GM23338 (cell line): ENCODE data around the gene SLC25A36.

Experiments
- CREB1 ChIP-seq: fragments of 250-450 bp; sonication (Bioruptor Pico); IDR thresholded peaks from 2 replicates; pipeline ENCODE4 v1.5.0; 2020; ENCODE audit warnings: low read depth, mild to moderate bottlenecking, moderate library complexity
- CTCF ChIP-seq, 2 experiments: fragments of 200-600 bp in 1 of 2; sonication (generic) in 1 of 2; conservative IDR thresholded peaks; 2 replicates each; pipeline versions ENCODE4 v1.5.1 to v1.6.1; 2016 to 2017; ENCODE audit warnings: antibody characterized with exemption in 2 of 2, low read depth in 2 of 2, mild to moderate bottlenecking in 2 of 2, moderate library complexity in 1 of 2
- EZH2 ChIP-seq: fragments of 200-600 bp; sonication (generic); IDR thresholded peaks from one replicate; pipeline ENCODE4 v1.8.0; 2017; ENCODE audit warnings: antibody characterized with exemption, mild to moderate bottlenecking, low read depth; ENCODE audit not compliant: unreplicated experiment
- EZH2phosphoT487 ChIP-seq: fragments of 200-600 bp; sonication (generic); IDR thresholded peaks from one replicate; pipeline ENCODE4 v1.8.1; 2018; ENCODE audit warnings: antibody characterized with exemption; ENCODE audit not compliant: unreplicated experiment
- NANOG ChIP-seq: IDR thresholded peaks from 2 replicates; pipeline ENCODE4 v1.6.1; 2016; ENCODE audit warnings: antibody characterized with exemption, borderline replicate concordance
- POLR2AphosphoS5 ChIP-seq: IDR thresholded peaks from 2 replicates; pipeline ENCODE4 v1.6.1; 2016; ENCODE audit warnings: antibody characterized with exemption, low read depth
- REST ChIP-seq: IDR thresholded peaks from one replicate; pipeline ENCODE4 v1.6.1; 2018; ENCODE audit warnings: antibody characterized with exemption; ENCODE audit not compliant: unreplicated experiment
- STAT1 ChIP-seq: IDR thresholded peaks from one replicate; pipeline ENCODE4 v1.6.1; 2016; ENCODE audit warnings: antibody characterized with exemption; ENCODE audit not compliant: unreplicated experiment
- ZNF114 ChIP-seq: fragments of 250-450 bp; sonication (Bioruptor Pico); IDR thresholded peaks from 2 replicates; pipeline ENCODE4 v1.5.0; 2020; ENCODE audit warnings: mild to moderate bottlenecking, moderate library complexity
- ZNF331 ChIP-seq: fragments of 250-450 bp; sonication (Bioruptor Pico); IDR thresholded peaks from 2 replicates; pipeline ENCODE4 v1.5.0; 2020; ENCODE audit warnings: low read depth, mild to moderate bottlenecking, moderate library complexity
- ZNF462 ChIP-seq: fragments of 250-450 bp; sonication (Bioruptor Pico); IDR thresholded peaks from 2 replicates; pipeline ENCODE4 v1.5.0; 2020; ENCODE audit warnings: mild to moderate bottlenecking, moderate library complexity
- TF ChIP-seq, protein P1 (sequence below): IDR thresholded peaks from 2 replicates; pipeline ENCODE4 v1.6.1; 2016; ENCODE audit warnings: antibody characterized with exemption

- TF ChIP-seq CTCF (conservative IDR thresholded peaks at IDR 0.05; ENCODE audit: low read depth in 2 of 2), result no peak
- TF ChIP-seq REST, result no peak
- no peak for TF ChIP-seq POLR2AphosphoS5
- no peak for TF ChIP-seq EZH2
- no peak for TF ChIP-seq NANOG
- TF ChIP-seq ZNF331 (CRISPR knock-in tag), result no peak
- no peak for TF ChIP-seq EZH2phosphoT487
- TF ChIP-seq, protein P1, sequence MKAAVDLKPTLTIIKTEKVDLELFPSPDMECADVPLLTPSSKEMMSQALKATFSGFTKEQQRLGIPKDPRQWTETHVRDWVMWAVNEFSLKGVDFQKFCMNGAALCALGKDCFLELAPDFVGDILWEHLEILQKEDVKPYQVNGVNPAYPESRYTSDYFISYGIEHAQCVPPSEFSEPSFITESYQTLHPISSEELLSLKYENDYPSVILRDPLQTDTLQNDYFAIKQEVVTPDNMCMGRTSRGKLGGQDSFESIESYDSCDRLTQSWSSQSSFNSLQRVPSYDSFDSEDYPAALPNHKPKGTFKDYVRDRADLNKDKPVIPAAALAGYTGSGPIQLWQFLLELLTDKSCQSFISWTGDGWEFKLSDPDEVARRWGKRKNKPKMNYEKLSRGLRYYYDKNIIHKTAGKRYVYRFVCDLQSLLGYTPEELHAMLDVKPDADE, result no peak
- TF ChIP-seq ZNF114, result no peak
- no peak for TF ChIP-seq STAT1
- no peak for TF ChIP-seq CREB1 (CRISPR knock-in tag)
- no peak for TF ChIP-seq ZNF462 (CRISPR knock-in tag)
Measured at GRCh38 chr3:141019244-141019643, 77.6 kb downstream of the SLC25A36 start.
